ENCODE measurements around the gene TMEM52B. TPM values are rescaled to one million over a fixed set of nuclear protein-coding genes. Genes with fewer than 3 reads are reported as not detected.

Gene TMEM52B
- 0.05 to 0.18 TPM (median 0.13 TPM) in 4 of 5 replicates, not detected in the other for total RNA-seq (2022; extraction: Qiagen RNA extraction; ENCODE audit: low read depth)

DNA sequence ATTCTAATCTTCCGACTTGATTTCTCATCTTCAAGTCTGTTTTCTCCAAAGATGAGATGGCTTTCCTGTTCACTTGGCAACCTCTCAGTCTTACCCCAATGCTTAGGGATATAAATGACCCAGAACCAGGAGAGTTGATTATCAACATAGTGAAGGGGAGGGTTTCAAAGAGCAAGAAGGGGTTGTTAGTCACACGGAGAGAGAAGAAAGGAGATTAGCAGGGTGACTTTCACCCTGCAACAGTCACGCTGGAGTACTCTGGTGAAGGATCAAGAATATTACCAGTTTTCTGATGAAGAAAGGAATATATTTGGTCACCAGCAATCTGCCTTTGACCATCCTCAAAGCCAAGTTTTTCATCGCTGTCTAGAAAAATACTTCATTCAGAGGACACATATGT lies at the start of gene TMEM52B:
Gene TMEM52B (plus strand): TSS at position 212 of the 400 bp plus-strand sequence. CDS start 543 bp downstream, outside the sequence.

DNA sequence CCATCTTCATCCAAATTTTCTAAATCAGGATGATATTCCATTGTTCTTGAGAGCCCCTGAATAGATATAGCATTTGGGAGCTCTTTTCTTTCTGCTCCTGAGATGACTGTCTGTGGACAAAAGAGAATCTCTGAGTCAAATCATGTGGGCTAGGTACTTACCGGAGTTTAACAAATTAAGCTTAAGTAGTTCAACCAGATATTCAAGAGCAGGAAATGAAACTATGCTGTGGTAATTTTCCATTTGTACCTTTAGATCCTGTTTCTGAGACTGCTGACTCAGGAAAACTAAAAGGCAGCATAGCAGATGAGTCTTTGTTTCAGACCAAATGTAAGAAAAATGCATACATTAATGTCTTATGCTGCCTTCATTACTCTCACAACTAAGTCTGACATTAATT lies 48.8 kb upstream of the TMEM52B start, which contains the start of gene CLEC7A:
Gene CLEC7A (minus strand): TSS at position 158 of the 400 bp plus-strand sequence. CDS start 117 bp downstream, at position 41.

DNA sequence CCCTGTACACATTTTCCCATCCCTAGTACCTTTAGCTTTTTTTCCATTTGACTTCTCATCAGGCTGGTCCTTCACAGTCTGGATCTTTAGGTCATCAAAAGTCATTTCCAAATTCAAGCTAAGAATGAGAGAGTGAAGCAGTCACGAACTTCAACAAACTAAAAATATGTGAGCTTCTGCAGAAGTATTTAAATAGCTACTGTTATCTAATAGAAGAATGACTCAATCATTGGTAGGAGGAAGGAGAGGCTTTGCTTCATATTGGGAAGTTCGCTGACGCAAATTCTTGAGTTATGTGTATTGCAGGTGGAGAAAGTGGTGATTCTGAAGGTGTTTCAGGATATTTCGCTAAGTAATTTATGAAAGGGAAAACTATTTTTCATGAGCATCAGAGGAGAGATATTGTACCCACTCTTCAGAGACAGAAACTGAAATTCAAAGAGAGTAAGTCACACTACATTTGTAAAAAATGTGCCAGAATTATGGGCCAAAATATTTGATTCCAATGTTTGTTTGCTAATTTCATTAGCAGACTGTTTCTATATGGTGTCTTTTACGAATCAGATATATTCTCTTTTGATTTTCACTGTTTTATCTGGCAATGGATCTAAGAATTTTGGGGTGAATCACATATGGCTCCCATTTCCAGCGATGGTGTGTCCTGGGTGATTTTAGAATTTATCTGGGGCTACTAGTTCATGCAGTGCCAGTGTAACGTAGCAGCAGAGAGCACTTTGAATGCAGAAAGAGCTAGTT lies 6.7 kb upstream of the TMEM52B start, which contains the start of gene OLR1:
Gene OLR1 (minus strand): TSS at position 160 of the 756 bp plus-strand sequence. CDS start 55 bp downstream, at position 105.

DNA sequence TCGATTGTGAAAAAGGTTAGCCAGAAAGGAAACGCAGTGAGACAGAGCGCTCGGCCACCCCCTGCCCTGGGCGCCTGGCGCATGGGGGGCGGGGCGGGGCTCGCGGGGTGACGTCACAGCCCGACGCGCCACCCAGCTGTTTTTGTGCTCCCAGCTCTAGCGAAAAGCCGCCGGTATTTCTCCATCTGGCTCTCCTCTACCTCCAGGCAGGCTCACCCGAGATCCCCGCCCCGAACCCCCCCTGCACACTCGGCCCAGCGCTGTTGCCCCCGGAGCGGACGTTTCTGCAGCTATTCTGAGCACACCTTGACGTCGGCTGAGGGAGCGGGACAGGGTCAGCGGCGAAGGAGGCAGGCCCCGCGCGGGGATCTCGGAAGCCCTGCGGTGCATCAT lies 33.9 kb downstream of the TMEM52B start, which contains the start of gene GABARAPL1:
Gene GABARAPL1 (plus strand): TSS at position 139 of the 393 bp plus-strand sequence. CDS start 253 bp downstream, at position 392.

Other genes with a start within 250 kb of the TMEM52B start
- not detected in 5 replicates for gene CLEC2A, start 246.7 kb upstream of the TMEM52B start, total RNA-seq (2022; extraction: Qiagen RNA extraction; ENCODE audit: low read depth)
- gene CLEC12A, start 207.6 kb upstream of the TMEM52B start, total RNA-seq (2022; extraction: Qiagen RNA extraction; ENCODE audit: low read depth): not detected in 5 replicates
- not detected in 5 replicates for gene CLEC1B, start 179.9 kb upstream of the TMEM52B start, total RNA-seq (2022; extraction: Qiagen RNA extraction; ENCODE audit: low read depth)
- gene CLEC12B, start 168.4 kb upstream of the TMEM52B start, total RNA-seq (2022; extraction: Qiagen RNA extraction; ENCODE audit: low read depth): not detected in 5 replicates
- gene CLEC9A, start 148.3 kb upstream of the TMEM52B start, total RNA-seq (2022; extraction: Qiagen RNA extraction; ENCODE audit: low read depth): not detected in 5 replicates
- not detected in 5 replicates for gene CLEC1A, start 80.0 kb upstream of the TMEM52B start, total RNA-seq (2022; extraction: Qiagen RNA extraction; ENCODE audit: low read depth)
- gene CLEC7A, start 48.8 kb upstream of the TMEM52B start, total RNA-seq (2022; extraction: Qiagen RNA extraction; ENCODE audit: low read depth): not detected in 5 replicates
- 1.0 to 2.1 TPM (median 1.2 TPM) in 5 replicates for gene OLR1, start 6.9 kb upstream of the TMEM52B start, total RNA-seq (2022; extraction: Qiagen RNA extraction; ENCODE audit: low read depth)
- 31.2 to 48.6 TPM (median 43.5 TPM) in 5 replicates for gene GABARAPL1, start 33.8 kb downstream of the TMEM52B start, total RNA-seq (2022; extraction: Qiagen RNA extraction; ENCODE audit: low read depth)
- not detected in 5 replicates for gene KLRD1, start 128.8 kb downstream of the TMEM52B start, total RNA-seq (2022; extraction: Qiagen RNA extraction; ENCODE audit: low read depth)
- gene KLRK1, start 211.0 kb downstream of the TMEM52B start, total RNA-seq (2022; extraction: Qiagen RNA extraction; ENCODE audit: low read depth): 0.09 to 0.12 TPM in 2 of 5 replicates, not detected in the others
- not detected in 5 replicates for gene KLRC4, start 230.7 kb downstream of the TMEM52B start, total RNA-seq (2022; extraction: Qiagen RNA extraction; ENCODE audit: low read depth)
- 0.31 to 0.37 TPM (median 0.32 TPM) in 3 of 5 replicates, not detected in the others for gene KLRC3, start 241.6 kb downstream of the TMEM52B start, total RNA-seq (2022; extraction: Qiagen RNA extraction; ENCODE audit: low read depth)